T-helper 2 cell (primary cell): ENCODE measurements around the gene PPAN.
A peak's percentile ranks its signal among the peaks of the same experiment; 100 is the strongest.

Experiments
- DNase-seq, 5 experiments: peaks; one replicate each; pipeline versions ENCODE4 v3.0.0 to v3.0.0-alpha.2; 2012 to 2022

The PPAN gene

GRCh38 chr19:10092648-10093294 lies 13.4 kb upstream of the PPAN start:
- DNase-seq = no peak

DNA sequence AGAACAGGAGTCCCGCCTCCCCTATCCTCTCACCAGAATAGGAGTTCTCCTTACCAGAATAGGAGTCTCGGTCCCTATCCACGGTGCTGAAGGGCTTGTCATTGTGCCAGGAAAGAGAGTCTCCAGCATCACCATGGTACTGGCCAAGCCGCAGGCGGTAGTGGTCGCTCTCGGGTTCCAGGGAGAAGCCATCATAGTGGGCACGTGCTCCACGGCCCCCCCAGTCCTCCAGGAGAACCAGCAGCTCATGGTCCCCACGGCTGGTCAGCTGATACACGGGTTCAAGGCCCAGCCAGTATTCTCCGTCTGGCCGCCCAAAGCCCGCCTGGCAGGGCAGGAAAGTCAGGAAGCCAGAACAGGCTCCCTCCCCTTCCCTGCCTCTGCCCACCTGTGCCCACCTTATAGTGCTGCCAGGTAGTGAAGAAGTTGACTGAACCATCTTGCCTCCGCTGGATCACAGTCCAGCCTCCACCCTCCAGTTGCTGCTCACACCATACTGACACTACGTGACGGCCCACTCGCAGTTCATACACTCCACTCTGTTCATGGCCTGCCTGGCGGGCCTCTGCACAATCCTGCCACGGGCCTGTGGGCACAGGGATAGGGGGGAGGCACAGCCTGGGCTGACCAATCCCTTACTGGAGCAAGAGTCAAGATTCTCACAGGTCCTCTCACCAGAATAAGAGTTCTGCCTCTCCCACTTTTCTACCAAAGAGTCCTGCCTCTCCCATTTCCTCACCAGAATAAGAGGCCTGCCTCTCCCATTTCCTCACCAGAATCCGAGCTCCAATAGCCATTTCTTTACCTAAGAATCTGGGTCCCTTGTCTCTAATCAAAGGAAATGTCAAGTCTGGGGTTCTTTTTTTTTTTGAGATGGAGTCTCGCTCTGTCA lies 12.6 kb upstream of the PPAN start:
- no peak for DNase-seq

GRCh38 chr19:10095622-10095947 lies 10.6 kb upstream of the PPAN start:
- no peak for DNase-seq

DNA sequence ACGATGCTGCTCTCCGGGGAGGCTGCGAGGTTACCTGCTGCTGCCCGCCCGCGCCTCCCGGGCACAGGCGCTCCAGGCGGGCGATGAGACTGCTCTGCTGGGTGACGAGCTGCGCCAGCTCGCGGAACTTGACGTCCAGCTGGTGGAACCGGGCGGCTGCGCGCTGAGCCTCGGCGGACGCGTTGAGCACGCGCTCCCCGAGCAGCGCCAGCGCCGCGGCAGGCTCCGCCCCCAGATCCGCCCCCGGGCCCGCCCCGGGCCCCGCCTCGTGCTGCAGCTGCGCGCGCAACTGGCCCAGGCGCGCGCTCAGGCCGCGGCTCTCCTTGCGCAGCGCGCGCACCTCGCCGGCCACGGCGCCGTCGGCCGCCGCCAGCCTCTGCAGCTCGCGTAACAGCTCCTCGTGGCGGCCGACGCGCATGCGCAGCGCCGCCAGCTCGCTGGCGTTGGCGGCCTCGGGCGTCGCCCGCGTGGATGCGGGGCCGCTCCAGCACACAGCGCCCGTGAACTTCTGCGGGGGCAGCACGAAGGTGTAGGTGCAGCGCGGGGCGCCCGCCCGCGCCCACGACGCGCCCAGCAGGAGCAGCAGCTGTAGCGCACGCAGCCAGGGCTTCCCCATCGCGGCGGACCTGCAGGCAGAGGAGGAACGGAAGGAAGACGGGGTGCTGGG lies 10.1 kb upstream of the PPAN start:
- DNase-seq = peak; percentile 79 to 96 (median 87)

- DNase-seq = no peak
Measured at GRCh38 chr19:10096615-10096963, 9.6 kb upstream of the PPAN start.

- no peak for DNase-seq
Measured at GRCh38 chr19:10100163-10100785, 5.9 kb upstream of the PPAN start.

DNA sequence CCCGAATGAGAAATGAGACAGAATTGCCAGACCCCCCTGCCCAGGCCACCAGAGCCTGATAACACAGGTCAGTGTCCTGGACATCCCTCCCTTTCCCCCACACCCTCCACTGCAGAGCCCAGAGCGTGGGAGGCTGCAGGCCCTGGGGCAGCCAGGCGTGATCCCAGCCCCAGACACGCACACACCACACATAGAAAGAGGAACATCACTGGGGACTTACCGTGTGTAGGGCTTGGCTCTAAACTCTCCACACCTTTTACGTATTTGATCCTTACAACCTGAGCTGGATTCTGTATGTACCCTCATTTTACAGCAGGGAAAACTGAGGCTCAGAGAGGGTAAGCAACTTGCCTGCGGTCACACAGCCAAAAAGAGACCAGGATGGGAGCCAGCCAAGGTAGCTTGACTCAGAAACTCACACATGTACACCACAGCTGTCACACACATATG lies 3.4 kb upstream of the PPAN start:
- no peak for DNase-seq

GRCh38 chr19:10104130-10104513 lies 2.0 kb upstream of the PPAN start:
- DNase-seq = peak in 1 of 5 experiments; percentile 72

- DNase-seq = peak; percentile 27 to 99 (median 67)
Measured at GRCh38 chr19:10104665-10105508, 1.3 kb upstream of the PPAN start.

GRCh38 chr19:10105509-10106099 lies 558 bp upstream of the PPAN start:
- peak in 3 of 5 experiments; percentile 44 to 73 (median 70) for DNase-seq

- no peak for DNase-seq
Measured at GRCh38 chr19:10107254-10107653, 1.1 kb downstream of the PPAN start.

- no peak for DNase-seq
Measured at GRCh38 chr19:10107817-10108367, 1.7 kb downstream of the PPAN start.

GRCh38 chr19:10109528-10109927 lies 3.4 kb downstream of the PPAN start:
- DNase-seq = no peak

GRCh38 chr19:10110076-10110971 lies 4.2 kb downstream of the PPAN start:
- no peak for DNase-seq

DNA sequence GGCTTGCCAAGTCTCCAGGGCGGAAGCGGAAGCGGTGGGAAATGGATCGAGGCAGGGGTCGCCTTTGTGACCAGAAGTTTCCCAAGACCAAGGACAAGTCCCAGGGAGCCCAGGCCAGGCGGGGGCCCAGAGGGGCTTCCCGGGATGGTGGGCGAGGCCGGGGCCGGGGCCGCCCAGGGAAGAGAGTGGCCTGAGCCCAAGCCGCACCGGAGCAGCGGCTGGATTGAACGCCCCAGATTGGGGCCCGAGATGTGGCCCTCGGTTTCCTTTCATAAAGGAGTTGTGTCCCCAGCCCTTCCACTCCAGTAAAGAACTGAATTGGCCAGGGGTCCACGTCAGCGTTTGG lies 4.8 kb downstream of the PPAN start:
- no peak for DNase-seq

GRCh38 chr19:10111405-10111811 lies 5.2 kb downstream of the PPAN start, which contains the start of gene P2RY11:
Gene P2RY11, plus strand, starts transcription at chr19:10111693. Its CDS starts 29 bp downstream, at chr19:10111722.
- peak in 2 of 5 experiments; percentile 58 to 87 for DNase-seq

GRCh38 chr19:10112037-10112761 lies 6.0 kb downstream of the PPAN start:
- peak in 4 of 5 experiments; percentile 30 to 87 (median 53) for DNase-seq

- peak; percentile 29 to 80 (median 60) for DNase-seq
Measured at GRCh38 chr19:10112895-10113591, 6.9 kb downstream of the PPAN start.

- DNase-seq = no peak
Measured at GRCh38 chr19:10113592-10113963, 7.4 kb downstream of the PPAN start.
